D721Med (cell line): Measurements from ENCODE around the gene NOD2.

Source experiments
- DNase-seq: peaks from one replicate; pipeline ENCODE4 v3.0.0; 2011; ENCODE audit warnings: low spot score; ENCODE audit not compliant: insufficient read length
- FAIRE-seq: peaks from 2 replicates; lab custom pipeline; 2011; peaks lifted over from hg19 to GRCh38; lab: Jason Lieb, UNC
- TF ChIP-seq, protein P1 (sequence below): IDR thresholded peaks from 2 replicates; pipeline ENCODE4 v1.5.1; 2012; ENCODE audit warnings: mild to moderate bottlenecking, control low read depth; ENCODE audit not compliant: insufficient read depth; ENCODE audit errors: missing control alignments

The NOD2 gene

DNA sequence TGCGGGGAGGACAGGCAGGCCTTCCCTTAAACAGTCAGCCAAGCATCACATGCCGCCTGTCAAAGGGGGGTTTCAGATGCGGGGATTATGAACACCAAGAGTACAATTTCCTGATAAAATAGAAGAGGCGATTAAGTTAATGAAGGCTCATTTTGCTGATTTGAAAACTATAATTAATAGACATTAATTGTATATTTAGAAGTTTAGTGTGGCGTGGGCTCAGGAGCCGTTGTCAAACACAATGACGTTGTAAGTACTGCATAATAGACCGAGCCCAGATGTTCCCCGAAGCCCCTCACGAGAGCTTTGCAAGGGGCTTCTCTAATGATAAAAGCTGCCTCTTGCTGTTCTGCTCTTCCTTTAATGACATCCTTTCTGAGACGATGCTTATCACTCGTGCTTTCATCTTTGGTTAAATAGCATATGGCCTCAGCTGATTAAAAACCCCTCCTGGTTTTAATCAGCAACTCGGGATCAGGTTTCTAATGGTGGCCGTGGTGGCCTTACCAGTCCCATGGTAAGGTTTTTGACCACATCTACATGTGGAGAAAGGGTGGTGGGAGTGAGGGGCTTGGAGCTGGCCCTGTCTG is 40.5 kb upstream of the NOD2 start:
- TF ChIP-seq, protein P1, sequence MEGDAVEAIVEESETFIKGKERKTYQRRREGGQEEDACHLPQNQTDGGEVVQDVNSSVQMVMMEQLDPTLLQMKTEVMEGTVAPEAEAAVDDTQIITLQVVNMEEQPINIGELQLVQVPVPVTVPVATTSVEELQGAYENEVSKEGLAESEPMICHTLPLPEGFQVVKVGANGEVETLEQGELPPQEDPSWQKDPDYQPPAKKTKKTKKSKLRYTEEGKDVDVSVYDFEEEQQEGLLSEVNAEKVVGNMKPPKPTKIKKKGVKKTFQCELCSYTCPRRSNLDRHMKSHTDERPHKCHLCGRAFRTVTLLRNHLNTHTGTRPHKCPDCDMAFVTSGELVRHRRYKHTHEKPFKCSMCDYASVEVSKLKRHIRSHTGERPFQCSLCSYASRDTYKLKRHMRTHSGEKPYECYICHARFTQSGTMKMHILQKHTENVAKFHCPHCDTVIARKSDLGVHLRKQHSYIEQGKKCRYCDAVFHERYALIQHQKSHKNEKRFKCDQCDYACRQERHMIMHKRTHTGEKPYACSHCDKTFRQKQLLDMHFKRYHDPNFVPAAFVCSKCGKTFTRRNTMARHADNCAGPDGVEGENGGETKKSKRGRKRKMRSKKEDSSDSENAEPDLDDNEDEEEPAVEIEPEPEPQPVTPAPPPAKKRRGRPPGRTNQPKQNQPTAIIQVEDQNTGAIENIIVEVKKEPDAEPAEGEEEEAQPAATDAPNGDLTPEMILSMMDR: no peak
- FAIRE-seq (no peak), DNase-seq (no peak)

DNA sequence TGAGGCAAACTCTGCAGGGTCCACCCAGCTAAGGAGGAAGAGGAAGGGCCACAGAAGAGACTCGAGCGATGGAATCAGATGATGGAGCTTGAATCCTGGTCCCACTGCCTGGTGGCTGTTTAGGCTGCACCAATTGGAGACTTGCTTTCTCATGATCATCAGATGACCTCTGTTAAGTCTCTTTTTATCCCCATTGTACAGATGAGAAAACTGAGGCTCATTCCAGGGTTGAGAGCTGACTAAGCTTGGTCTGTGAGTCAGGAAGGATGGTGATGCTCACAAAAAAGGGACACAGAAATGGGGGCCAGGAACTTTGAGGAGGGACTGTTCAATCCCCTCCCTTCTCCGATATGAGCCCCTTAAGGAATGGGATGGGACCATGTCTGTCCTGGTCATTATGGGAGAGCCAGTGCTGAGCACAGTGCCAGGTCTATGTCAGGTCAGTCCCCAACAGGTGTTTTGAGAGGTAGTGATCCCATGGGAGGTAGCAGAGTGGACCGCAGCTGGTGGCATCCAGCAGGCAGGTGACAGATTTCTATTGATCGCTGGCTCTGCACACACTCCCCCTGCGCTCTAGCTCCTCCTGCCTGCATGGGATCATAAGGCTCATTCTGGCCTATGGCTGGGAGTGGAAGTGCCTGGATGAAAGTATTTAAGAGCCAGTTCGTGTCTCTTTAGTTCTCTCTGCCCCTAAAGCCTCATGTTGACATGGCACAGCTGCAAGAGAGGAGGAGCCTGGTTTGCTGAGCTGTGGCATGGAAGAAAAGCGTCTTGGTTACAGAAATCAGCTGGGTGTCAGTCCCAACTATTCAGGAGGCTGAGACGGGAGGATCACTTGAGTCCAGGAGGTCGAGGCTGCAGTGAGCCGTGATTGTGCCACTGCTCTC is 39.5 kb upstream of the NOD2 start:
- DNase-seq (no peak), FAIRE-seq (no peak)
- TF ChIP-seq, protein P1: no peak

DNA sequence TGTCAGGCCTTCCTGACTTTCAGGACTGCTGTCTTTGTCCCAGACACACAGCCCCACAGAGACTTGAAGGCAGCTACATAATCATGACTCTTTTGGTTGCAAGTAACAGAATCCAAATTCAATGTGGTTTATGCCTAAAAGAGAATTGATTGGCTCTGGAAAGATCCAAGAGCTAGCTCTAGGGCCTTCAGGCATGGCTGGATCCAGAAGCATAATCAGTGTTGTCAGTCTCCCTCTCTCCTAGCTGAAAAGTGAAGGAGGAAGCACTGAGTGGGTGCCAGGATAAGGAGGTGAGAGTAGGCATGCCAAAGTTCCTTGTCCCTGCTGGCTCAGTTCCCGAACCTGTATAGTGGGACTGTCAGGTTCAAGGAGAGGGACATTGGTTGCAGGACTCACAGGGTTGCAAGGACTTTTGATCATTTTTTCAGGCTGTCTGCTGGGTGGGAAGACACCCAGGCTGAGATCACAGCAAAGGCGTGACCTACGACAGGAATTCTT is 37.8 kb upstream of the NOD2 start:
- TF ChIP-seq, protein P1: no peak
- FAIRE-seq (no peak), DNase-seq (no peak)

DNA sequence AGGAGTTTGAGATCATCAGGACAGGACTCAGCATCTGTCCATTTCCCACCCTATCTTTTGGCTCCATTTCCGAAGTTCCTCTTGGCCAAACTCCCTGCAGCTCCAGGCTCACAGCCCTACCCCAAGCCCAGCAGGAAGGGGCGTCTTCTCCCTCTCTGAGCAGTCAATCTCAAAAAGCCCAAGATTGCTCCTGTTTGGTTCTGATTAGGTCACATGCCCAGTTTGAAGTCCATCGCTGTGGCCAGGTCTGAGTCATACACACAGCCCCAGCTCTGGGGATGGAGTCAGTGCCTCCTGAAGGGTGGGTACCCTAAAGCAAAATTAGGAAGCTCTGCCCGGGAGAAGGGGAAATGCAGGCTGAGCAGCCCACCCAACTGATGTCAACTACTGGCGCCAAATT is 36.2 kb upstream of the NOD2 start:
- TF ChIP-seq, protein P1: no peak
- FAIRE-seq (no peak), DNase-seq (no peak)

DNA sequence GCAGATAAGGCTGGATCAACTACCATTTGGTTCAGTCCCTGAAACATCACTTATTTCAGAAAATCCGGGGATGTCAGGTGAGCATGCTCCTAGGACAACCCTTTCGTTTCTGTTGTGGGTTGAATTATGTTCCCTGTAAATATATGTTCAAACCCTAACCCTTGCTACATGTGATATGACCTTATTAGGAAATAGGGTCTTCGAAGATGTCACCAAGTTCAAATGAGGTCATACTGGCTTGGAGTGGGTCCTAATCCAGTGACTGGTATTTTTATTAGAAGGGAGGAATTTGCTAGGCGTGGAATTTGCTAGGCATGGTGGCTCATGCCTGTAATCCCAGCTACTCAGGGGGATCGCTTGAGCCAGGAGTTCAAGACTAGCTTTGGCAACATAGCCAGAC is 33.6 kb upstream of the NOD2 start:
- TF ChIP-seq, protein P1: no peak
- DNase-seq (no peak), FAIRE-seq (no peak)

DNA sequence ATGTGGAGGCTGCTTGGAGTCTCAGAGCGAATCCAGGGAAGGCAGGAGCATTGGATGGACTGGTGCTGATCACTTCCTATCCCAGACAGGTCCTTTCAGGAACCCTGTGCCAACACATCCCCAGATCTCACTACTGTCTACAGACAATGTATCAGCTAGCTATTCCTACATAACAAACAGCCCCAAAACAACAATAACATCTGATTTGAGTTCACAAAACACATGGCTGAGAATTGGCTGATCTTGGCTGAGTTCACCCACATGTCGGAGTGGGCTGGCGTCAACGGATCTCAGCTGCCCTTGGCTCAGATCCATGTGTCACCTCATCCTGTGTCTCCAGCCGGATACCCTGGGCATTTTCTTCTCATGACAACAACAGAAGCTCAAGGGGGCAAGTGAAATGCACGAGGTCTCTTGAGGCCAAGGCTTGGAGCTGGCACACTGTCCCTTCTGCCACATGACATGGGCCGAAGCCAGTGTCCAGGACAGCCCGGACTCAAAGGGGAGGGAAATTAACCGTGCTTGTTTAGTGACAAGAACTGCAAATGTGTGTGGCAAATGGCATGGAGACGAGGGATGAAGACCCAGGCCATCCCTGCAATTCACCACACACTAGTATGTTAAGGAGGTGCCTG is 31.0 kb upstream of the NOD2 start:
- FAIRE-seq (no peak), DNase-seq (no peak)
- TF ChIP-seq, protein P1: no peak
